GM19467 (cell line): Measurements from ENCODE around the gene HNRNPR.
"Not testable (repeated sequence)": the region's sequence is repeated elsewhere in the genome, so short reads cannot be mapped to it uniquely, and the experiment has no call there.

Source experiments
- ATAC-seq: cut with Tn5 transposase; IDR thresholded peaks from one replicate; pipeline ENCODE4 v1.9.1; 2021; ENCODE audit warnings: mild to moderate bottlenecking, moderate library complexity; ENCODE audit not compliant: unreplicated experiment

The HNRNPR gene

DNA sequence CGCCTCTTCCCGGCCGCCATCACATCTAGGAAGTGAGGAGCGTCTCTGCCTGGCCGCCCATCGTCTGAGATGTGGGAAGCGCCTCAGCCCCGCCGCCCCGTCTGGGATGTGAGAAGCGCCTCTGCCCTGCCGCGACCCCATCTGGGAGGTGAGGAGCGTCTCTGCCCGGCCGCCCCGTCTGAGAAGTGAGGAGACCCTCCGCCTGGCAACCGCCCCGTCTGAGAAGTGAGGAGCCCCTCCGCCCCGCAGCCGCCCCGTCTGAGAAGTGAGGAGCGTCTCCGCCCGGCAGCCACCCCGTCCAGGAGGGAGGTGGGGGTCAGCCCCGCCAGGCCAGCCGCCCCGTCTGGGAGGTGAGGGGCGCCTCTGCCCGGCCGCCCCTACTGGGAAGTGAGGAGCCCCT, 86.7 kb downstream of the HNRNPR start:
- ATAC-seq = not testable (repeated sequence)
